Hepatic stellate cell (primary cell): ENCODE measurements around the gene FXYD7.

ENCODE experiments used
- DNase-seq: peaks from one replicate; pipeline ENCODE4 v3.0.0; 2011; ENCODE audit warnings: low spot score

FXYD7 gene

DNA sequence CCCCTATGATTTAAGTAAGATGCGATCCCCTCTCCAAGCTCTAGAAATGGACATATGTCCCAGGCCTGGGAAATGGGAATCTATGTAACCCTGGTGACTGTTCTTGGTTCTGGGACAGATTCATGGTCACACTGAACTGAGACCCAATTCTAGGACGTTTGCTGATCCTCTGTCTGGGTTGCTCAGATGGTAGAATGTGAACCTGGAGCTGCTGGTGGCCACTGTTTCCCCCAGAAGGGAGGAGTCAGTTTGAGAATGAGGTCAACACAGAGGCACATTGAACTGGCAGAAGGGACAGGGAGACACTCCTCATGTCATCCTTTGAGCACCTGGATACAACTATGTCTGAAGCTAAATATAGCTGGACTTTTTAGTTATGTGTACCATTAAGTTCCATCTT lies 56.4 kb downstream of the FXYD7 start:
- no peak for DNase-seq

DNA sequence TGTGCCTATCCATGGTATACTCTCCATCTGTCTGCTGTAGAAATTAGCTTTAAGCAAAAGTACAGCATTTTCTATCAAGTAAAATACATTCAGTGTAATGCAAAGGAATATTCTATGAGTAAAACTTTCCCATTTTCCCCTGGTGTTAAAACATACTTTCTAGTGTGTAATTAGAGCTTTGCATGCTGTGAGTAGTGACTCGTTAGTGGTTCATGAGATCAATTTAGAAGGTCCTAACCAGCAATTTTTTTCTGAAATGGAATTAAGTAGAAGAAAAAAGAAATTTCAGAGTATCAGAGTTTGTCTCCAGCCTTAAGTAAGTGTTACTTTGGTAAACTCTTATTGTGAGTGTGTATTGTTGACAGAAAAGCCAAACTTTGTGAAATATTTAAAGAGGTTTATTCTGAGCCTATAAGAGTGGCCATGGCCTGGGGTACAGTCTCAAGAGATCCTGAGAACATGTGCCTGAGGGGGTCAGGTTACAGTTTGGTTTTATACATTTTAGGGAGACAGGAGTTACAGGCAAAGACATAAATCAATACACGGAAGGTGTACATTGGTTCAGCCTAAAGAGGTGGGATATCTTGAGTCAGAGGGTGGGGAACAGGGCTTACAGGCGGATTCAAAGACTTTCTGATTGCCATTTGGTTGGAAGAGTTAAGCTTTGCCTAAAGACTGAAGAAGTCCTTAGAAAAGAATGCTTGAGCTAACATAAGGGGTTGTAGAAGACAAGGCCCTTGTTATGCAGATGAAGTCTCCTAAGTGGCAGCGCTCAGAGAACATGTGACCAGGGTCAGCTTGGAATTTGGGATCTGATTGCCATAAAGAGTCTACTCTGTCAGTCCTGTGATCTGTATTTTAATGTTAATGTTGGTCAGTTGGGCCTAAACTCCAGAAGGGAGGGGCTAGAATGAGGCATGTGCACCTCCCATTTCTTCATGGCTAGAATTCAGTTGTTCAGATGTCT lies 60.0 kb downstream of the FXYD7 start:
- DNase-seq = no peak
